Cerebellar nuclear complex (tissue), 1 donor: ENCODE measurements around the gene CYP27C1.
"Not testable (repeated sequence)": the region's sequence is repeated elsewhere in the genome, so short reads cannot be mapped to it uniquely, and the experiment has no call there.

Source experiments
- DNase-seq, 2 experiments: peaks; one replicate each; lab custom pipeline; 2025; lab: John Stamatoyannopoulos, UW

Gene CYP27C1, protein sequence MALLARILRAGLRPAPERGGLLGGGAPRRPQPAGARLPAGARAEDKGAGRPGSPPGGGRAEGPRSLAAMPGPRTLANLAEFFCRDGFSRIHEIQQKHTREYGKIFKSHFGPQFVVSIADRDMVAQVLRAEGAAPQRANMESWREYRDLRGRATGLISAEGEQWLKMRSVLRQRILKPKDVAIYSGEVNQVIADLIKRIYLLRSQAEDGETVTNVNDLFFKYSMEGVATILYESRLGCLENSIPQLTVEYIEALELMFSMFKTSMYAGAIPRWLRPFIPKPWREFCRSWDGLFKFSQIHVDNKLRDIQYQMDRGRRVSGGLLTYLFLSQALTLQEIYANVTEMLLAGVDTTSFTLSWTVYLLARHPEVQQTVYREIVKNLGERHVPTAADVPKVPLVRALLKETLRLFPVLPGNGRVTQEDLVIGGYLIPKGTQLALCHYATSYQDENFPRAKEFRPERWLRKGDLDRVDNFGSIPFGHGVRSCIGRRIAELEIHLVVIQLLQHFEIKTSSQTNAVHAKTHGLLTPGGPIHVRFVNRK

DNA sequence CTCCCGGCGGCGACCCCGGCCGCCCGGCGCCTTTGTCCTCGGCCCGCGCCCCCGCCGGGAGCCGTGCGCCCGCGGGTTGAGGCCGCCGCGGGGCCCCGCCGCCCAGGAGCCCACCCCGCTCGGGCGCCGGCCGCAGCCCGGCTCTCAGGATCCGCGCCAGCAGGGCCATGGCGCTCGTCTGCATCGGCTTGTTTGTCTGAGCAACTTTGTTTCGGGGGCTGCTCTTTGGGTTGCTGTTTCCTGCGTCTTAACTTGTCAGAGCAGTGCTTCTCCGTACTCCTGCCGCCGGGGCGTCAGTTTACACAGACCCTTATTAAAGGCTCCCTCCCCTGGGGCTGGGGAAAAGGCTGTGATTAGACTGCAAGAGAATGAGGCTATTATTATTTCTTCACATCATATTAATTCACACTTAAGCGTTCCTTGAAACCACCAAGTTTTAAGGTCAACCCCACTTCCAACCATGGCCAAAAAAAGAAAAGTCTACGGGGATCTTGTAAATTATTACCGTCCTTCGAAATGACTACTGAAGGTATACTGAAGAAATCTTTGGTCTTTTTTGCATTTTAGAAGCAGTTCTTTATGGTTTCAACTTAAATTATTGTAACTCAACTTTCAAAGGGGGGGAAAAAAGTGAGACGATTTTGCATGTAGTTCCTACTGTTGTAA is at the start of gene CYP27C1:
TSS of gene CYP27C1 (minus strand) at position 198 of the 666 bp plus-strand sequence. CDS start at position 169, 29 bp downstream.
- no peak for DNase-seq

DNA sequence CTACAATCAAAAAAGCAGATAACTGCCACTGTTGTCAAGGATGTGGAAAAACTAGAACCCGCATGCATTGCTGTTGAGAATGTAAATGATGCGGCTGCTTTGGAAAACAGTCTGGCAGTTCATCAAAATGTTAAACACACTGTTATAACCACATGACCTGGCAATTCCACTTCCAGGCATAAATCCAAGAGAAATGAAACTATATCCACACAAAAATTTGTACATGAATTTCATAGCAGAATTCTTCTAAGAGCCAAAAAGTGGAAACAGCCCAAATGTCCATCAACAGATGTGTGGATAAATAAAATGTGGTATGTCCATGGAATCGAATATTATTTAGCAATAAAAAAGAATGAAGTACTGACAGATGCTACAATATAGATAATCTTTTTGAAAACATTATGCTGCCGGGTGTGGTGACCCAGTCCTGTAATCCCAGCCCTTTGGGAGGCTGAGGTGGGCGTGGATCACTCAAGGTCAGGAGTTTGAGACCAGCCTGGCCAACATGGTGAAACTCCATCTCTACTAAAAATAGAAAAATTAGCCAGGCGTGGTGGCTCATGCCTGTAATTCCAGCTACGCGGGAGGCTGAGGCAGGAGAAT is 41.8 kb upstream of the CYP27C1 start:
- no peak for DNase-seq

DNA sequence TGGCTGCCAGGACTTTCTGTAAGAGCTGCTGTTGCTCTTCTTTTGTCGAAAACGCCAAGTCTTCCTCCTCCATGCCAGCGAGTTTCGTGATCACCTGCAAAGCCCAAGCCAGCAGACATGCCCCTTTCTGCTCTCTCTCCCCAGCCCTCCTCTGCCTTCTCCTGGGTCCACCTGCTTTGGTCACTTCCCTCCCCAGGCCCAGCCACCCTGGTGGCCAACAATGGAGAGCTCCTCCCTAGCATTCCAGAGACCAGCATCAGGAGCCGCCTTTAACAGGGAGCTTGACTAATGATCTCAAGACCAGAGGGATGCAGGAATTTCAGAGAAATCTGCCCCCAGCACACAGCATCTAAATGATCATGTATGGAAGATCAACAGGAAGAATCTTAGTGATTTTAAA is 39.3 kb upstream of the CYP27C1 start:
- DNase-seq: no peak

DNA sequence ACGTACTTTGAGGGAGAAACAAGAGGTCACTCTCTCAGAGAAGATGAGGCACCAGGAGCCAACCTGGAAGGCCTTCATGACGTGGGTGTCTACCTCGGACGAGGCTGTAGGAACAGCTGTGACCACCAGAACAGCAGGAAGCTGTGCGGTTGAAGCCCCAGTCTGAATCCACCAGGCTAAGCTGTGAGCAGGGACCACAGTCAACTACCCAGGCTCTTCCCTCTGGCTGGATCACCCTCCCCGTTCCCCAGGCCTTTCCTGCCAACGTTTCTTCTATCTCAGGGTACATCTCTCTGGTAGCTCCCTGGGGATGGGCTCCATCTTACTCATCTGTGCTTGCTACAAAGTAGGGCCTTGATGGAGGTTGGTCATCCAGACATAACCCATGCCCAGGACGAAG is 36.8 kb upstream of the CYP27C1 start:
- DNase-seq: no peak

DNA sequence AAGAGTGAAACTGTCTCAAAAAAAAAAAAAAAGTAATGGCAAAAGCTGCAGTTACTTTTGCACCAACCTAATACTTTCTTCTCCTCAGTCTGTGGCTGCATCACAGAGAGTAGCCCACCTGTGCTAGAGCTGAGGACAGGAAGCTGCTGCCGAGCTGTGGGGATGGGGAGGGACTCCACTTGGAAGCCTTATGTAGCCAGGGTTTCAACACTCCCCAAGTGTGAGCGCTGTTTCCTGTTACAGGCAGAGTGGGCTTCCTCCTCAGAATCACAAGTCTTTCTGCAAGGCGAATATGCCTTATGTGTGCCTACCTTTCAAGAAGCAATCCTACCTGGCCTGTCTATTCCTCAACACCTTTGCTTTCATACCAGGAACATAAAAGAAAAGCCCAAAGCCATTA is 36.3 kb upstream of the CYP27C1 start:
- no peak for DNase-seq

DNA sequence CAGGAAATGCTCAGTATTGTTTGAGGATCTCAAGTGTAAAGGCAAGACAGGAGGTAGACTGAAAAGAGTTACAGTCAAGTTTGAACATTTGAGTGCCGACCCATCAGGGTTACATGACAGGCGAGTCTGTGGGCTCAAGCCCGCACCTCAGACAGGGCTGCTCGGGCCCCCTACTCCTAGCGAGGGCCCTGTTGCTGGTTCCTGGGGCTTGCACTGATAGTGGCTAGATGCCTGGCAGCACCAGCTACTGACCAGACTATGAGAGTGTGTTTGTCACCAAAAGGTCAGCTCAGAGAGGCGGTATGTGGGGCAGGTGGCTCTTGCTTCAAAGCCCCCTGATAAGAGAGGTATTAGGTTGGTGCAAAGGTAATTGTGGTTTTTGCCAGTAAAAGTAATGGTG is 35.6 kb upstream of the CYP27C1 start:
- DNase-seq: no peak

DNA sequence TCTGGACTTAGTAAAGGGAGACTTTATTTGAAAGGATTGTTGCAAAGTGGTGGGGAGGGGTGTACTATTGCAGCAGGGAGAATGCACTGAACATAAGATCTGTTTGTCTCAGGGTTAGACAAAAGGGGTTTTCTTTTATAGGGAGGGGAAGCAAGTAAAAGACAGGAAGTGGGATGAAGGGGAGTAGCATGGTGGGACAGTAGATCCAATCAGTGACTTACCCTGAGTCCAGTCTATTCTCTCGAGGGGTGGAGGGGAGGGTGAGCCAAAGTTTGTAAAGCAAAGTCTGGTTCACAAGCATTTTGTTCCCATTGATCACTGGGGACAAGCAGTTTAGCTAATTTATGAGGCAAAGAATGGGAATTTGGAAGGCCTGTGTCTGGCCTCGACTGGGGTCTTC is 35.0 kb upstream of the CYP27C1 start:
- DNase-seq: no peak

DNA sequence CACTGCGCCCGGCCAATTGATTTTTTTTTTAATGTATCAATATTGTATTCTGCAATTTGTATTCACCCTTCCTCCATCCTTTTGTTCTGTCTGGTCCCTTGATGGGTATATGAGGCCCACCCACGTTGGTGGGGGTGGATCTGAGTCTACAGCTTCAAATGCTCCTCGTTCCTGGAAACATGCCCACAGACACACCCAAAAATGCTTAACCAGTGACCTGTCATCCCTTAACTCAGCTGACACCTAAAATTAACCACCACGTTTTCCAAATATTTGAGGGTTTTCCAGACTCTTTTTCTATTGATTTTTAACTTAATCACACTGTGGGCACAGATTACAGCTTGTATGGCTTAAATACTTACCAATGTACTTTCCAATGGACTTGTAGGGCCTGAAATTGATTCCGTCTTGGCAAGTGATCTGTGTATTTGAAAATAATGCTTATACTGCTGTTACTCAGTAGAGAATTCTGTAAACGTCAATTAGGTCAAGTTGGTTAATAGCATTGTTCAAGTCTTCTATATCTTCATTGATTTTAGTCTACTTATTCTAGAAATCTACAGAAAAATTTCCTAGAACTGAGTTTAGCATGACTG is 34.4 kb upstream of the CYP27C1 start:
- DNase-seq: no peak

DNA sequence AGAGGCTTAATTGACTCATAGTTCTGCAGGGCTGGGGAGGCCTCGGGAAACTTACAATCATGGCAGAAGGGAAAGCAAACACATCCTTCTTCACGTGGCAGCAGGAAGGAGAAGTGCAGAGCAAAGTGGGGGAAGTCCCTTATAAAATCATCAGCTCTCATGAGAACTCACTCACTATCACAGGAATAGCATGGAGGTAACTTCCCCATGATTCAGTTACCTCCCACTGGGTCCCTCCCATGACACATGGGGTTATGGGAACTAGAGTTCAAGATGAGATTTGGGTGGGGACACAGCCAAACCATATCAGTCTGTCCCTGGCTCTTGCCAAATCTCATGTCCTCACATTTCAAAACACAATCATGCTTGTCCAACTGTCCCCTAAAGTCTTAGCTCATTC is 21.1 kb upstream of the CYP27C1 start:
- DNase-seq: not testable (repeated sequence)

DNA sequence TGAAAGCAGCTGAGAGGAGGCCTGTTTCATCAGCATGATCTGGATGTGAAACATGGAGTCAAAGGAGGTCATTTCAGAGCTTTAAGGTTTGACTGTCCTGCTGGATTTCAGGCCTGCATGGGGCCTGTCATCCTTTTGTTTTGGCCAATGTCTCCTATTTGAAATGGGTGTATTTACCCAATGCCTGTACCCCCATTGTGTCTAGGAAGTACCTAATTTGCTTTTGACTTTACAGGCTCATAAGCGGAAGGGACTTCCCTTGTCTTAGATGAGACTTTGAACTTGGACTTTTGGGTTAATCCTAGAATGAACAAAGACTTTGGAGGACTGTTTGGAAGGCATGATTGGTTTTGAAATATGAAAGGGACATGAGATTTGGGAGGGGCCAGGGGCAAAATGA is 19.3 kb upstream of the CYP27C1 start:
- no peak for DNase-seq

DNA sequence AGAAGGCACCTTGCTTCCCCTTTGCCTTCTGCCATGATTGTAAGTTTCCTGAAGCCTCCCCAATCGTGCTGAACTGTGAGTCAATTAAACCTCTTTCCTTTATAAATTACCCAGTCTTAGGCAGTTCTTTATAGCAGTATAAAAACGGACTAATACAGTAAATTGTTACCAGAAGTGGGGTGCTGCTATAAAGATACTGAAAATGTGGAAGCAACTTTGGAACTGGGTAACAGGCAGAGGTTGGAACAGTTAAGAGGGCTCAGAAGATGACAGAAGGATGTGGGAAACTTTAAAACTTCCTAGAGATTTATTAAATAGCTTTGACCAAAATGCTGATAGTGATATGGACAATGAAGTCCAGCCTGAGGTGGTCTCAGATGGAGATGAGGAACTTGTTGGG is 17.7 kb upstream of the CYP27C1 start:
- not testable (repeated sequence) for DNase-seq

DNA sequence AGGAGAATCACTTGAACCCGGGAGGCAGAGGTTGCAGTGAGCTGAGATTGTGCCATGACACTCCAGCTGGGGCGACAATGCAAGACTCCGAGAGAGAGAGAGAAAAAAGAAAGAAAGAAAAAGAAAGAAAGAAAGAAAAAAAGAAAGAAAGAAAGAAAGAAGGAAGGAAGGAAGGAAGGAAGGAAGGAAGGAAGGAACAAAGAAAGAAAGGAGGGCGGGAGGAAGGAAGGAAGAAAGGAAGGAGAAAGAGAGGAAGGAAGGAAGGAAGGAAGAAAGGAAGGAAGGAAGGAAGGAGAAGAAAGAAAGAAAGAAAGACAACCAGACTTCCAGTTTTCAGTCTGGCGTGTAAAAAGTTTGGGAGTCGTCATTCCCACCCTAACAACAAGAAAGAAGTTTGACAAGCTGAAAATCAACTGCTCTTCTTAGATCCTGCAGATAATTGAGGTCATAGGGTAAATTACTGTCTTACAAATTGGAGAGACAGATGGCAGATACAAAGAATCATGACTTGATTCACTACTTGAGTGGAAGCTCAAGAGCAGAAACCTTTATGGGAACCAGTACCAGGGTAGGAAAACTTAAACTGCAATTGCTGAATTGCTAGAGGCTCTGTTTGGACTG is 15.1 kb upstream of the CYP27C1 start:
- no peak for DNase-seq

DNA sequence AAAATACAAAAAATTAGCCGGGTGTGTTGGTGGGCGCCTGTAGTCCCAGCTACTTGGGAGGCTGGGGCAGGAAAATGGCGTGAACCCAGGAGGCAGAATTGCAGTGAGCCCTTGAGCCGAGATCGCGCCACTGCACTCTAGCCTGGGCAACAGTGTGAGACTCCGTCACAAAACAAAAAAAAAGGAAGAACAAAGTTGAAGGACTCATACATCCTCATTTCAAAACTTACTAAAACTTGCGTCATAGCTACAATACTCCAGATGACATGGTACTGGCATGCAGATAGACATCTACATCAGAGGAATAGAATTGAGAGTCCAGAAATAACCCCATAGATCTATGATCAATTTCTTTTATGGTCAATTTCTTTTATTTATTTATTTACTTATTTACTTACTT is 13.6 kb upstream of the CYP27C1 start:
- no peak for DNase-seq

DNA sequence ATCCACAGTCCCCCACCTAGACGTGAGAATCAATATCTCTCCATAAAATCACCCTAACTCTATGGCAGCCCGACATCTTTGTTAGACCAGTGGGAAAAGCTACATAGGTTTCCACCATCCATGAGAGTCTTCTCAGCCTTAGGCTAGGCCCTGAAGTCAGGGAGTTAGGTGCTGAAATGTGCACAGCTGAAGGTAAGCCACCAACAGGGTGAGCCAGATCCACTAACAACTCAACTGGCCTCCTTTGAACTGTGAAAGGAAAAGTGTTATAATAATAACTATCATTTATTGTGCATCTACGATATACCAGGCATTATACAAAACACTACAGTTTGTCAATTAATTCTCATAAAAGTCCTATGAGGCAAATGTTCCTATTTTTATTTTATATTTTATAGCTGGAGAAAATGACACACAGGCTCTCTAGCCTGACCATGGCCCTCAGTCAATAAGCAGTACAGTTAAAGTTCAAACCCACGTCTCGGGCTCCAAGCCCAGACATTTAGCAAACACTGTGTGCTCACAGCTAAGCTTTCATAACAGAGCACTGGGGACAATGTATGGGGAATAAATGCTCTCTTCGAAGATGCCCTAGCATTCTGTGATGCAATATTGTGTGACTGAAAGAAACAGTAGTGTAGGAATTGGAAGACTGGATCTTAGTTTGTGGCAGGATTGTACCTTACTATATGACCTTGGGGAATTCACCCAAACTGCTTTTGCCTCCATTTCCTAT is 11.2 kb upstream of the CYP27C1 start:
- DNase-seq: no peak

DNA sequence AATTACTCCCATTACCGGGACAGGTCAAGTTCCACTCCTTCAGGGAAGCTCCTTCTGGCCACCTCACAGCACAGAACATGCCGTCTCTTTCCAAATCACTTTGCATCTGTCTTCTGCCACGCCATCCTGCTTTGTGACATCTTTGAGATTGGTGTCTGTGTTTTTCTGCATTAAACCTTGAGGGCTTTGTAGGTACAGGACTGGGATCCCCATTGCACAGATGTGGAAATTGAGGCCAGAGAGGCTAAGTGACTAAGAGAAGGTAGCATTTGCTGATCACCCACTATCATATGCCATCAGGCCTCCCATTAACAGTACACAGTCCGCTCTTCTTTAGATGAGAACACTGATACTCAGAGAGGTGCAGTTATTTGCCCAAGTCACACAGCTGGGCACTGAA is 9.5 kb upstream of the CYP27C1 start:
- no peak for DNase-seq

DNA sequence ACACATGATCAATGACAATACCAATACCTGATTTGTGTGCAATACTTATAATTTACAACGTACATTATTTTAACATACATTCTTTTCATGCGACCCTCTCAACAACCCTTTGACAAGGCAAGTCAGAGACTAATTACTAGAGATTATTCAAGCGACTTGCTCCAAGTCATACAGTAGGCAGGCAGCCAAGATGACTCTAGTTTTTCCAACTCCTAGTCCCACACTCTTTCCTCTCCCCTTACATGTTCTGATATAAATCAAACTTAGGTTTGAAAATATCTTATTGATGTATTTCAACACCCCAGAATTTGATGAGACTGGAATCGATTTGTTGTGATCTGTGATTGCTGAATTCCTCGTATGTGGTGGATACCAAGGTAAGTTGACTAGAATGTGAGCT is 8.0 kb upstream of the CYP27C1 start:
- no peak for DNase-seq

DNA sequence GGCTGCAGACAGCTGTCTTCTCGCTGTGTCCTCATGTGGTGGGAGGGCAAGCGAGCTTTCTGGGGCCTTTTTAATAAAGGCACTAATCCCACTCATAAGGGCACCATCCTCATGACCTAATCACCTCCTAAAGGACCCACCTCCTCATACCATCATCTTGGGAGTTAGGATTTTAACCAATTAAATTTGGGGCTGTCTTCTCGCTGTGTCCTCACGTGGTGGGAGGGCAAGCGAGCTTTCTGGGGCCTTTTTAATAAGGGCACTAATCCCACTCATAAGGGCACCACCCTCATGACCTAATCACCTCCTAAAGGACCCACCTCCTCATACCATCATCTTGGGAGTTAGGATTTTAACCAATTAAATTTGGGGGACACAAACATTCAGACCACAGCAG is 7.2 kb upstream of the CYP27C1 start:
- DNase-seq: not testable (repeated sequence)

DNA sequence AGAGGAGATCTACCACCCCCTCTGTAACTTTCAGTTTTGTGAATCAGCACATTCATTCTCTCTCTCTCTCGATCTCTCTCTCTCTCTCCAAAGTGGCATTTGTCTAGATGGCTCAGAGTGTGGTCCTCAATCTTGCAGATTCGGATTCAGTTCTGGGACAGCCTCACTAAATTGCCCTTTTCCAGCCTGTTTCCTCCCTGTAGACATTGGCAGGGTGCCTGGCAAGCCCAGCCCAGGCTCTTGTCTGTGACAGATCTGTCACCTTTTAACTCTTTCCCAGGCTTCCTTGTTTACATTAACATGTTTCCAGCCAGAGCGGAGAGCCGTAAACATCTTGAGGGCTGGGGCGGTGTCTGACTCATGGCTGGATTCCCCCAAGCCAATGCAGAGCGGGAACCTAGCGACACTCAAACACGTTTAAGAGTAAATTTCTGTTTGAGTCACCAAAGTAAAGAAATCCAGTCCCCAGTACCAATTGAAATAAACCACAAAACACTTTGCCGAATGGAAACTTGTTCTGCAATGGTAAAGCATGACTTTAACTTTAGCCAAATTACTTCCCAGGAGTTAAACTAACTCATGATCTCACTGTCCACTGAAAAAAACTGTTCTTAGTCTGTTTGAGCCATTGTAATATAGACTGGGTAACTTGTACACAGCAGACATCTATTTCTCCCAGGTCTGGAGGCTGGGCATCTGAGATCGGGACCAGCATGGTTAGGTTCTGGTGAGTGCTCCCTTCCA is 6.6 kb upstream of the CYP27C1 start:
- no peak for DNase-seq

DNA sequence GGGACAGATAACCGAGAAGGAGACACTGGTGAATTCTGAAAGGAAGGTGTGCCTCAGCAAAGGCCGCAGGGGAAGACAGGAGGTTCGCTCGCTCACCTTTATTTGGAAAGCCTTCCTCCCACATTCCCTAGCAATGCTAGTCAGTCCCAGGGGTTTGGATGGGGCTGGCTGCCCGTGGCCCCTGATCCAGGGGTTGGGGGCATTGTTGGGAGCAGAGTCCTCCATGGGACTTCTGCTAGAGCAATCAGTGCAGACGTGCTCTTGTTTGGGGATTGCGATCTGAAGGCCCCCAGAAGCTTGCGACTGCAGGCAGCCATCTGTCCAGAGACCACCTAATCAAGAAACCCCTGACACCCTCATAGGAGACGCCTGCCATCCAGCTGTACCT is 6.0 kb upstream of the CYP27C1 start:
- DNase-seq: no peak

DNA sequence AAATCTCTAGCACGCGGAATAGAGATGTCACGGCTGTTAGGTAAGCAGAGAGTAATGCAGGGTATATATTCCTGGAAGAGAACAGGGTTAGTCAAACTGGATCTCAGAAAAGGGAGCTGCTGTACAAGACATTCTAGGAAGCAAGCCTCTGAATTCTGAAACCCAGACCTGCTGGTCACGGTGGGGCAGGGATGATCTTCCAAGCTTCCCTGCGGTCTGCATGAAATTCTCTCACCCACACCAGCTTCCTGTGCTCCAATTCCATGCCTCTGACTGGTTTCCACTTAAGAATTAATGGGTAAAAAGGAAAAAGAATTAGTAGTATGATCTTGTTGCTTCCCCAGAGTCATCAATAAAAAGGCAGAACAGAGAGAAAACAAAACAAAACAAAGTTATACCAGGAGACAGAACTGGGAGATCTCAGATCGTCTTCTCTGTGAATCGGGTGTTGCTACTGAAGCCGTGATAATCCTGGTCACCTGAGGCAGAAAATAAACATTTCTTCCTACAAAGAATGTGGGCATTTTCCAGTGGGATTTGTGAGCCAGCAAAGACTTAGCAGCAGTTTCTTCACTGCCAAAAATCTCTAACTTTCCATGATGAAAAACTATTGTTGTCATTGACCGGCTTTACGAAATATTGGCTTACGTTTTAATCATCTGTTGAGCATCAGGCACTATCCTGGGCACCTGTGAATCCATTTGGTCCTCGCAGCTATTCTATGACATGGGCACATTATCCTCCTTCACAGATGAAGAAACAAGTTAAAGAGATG is 5.3 kb upstream of the CYP27C1 start:
- DNase-seq: no peak
